Naive thymus-derived CD4-positive, alpha-beta T cell (primary cell): ENCODE measurements around the gene NCAM1. TPM values are rescaled to one million over a fixed set of nuclear protein-coding genes. Genes with fewer than 3 reads are reported as not detected.

Experiments
- ATAC-seq: fragments of 150-1000 bp; cut with Tn5 transposase; 2 replicates; pipeline ENCODE4 v1.10.0; 2021; ENCODE audit warnings: mild to moderate bottlenecking, moderate library complexity
- CTCF ChIA-PET: fragments of 350-600 bp; sonication (Branson Sonifier 250); formaldehyde crosslinking; loops from one replicate; lab custom pipeline; 2021; ENCODE audit warnings: antibody characterized with exemption; lab: Charles Lee
- POLR2A ChIA-PET: fragments of 350-600 bp; sonication (Branson Sonifier 250); formaldehyde crosslinking; loops from one replicate; lab custom pipeline; 2021; ENCODE audit warnings: antibody characterized with exemption, inconsistent platforms; lab: Charles Lee
- DNase-seq, 9 donors: peaks; one replicate each; pipeline versions ENCODE4 v3.0.0 to v3.0.0-alpha.2; 2020 to 2022; ENCODE audit warnings: mixed read lengths in 1 of 9
- H3K27ac ChIP-seq: one replicate; pipeline ENCODE4 v1.7.0; 2013; ENCODE audit warnings: mild to moderate bottlenecking, low read depth, low read length, moderate library complexity
- H3K27me3 ChIP-seq, 2 donors: one replicate each; pipeline ENCODE4 v1.7.0; 2013; ENCODE audit warnings: low read length in 2 of 2, mild to moderate bottlenecking in 2 of 2, moderate library complexity in 2 of 2; ENCODE audit not compliant: control insufficient read depth in 2 of 2, insufficient read depth in 2 of 2
- H3K36me3 ChIP-seq, 3 experiments: 1 replicate in 2 of 3; 2 replicates in 1 of 3; pipeline ENCODE4 v1.7.0; 2013; ENCODE audit warnings: low read length in 3 of 3, mild to moderate bottlenecking in 3 of 3, moderate library complexity in 1 of 3; ENCODE audit not compliant: insufficient read depth in 3 of 3, control insufficient read depth in 2 of 3
- H3K4me1 ChIP-seq, 2 donors: one replicate each; pipeline ENCODE4 v1.7.0; 2013; ENCODE audit warnings: low read length in 2 of 2, mild to moderate bottlenecking in 2 of 2, moderate library complexity in 1 of 2; ENCODE audit not compliant: control insufficient read depth in 2 of 2, insufficient read depth in 2 of 2
- H3K4me3 ChIP-seq: 2 replicates; pipeline ENCODE4 v1.7.0; 2013; ENCODE audit warnings: mild to moderate bottlenecking, low read length
- H3K9me3 ChIP-seq, 3 experiments: 1 replicate in 2 of 3; 2 replicates in 1 of 3; pipeline ENCODE4 v1.7.0; 2013; ENCODE audit warnings: low read length in 3 of 3; ENCODE audit not compliant: control insufficient read depth in 2 of 3
- H3K27ac Mint-ChIP-seq, 9 donors: one replicate each; pipeline ENCODE4 v1.8.0; 2020 to 2022; ENCODE audit warnings: mixed read lengths in 9 of 9, mild to moderate bottlenecking in 8 of 9, moderate library complexity in 5 of 9, inconsistent platforms in 2 of 9
- H3K27me3 Mint-ChIP-seq, 5 donors: one replicate each; pipeline ENCODE4 v1.8.0; 2021 to 2022; ENCODE audit warnings: mixed read lengths in 5 of 5, mild to moderate bottlenecking in 1 of 5
- H3K36me3 Mint-ChIP-seq, 5 donors: one replicate each; pipeline ENCODE4 v1.8.0; 2020 to 2022; ENCODE audit warnings: mixed read lengths in 5 of 5, mild to moderate bottlenecking in 3 of 5, inconsistent platforms in 1 of 5
- H3K4me1 Mint-ChIP-seq, 7 donors: one replicate each; pipeline ENCODE4 v1.8.0; 2020 to 2022; ENCODE audit warnings: mixed read lengths in 7 of 7, mild to moderate bottlenecking in 3 of 7, inconsistent platforms in 1 of 7
- H3K4me3 Mint-ChIP-seq, 10 donors: one replicate each; pipeline ENCODE4 v1.8.0; 2020 to 2022; ENCODE audit warnings: mild to moderate bottlenecking in 10 of 10, mixed read lengths in 10 of 10, moderate library complexity in 6 of 10, inconsistent platforms in 2 of 10
- H3K9me3 Mint-ChIP-seq, 11 donors: one replicate each; pipeline ENCODE4 v1.8.0; 2020 to 2022; ENCODE audit warnings: mixed read lengths in 11 of 11, mild to moderate bottlenecking in 4 of 11, inconsistent platforms in 1 of 11, moderate library complexity in 1 of 11
- intact Hi-C, 2 donors: fragments of 100-400 bp; cut with micrococcal nuclease; formaldehyde crosslinking; loops; one replicate each; pipeline ENCODE4 v1.15.1; 2023
- polyA plus RNA-seq, 2 donors: library from polyadenylated mRNA; unstranded; fragments of 300-500 nt; fragmentation: Illumina TruSeq; gene quantifications; one replicate each; pipeline ENCODE4 v1.2.3, GENCODE V29; 2021
- total RNA-seq, 6 experiments: library from RNA in 5 of 6; stranded (reverse) in 5 of 6; gene quantifications; 1 replicate in 5 of 6; 2 replicates in 1 of 6; pipeline ENCODE4 v1.2.3 and lab custom pipeline; 2021 to 2026

Gene NCAM1
- total and polyA plus RNA-seq, 7 experiments from 2014 or later = 0.06 to 18.8 (median 1.0) TPM; not detected in 2

- CTCF ChIA-PET = no interaction called here
- no peaks in the 10 kb centered on the region for H3K27me3 ChIP-seq
- Mint-ChIP-seq H3K9me3 (peaks cover 0 to 1% (median 0%) of the 10 kb centered on the region in 11 donors), H3K27me3 (peaks cover 8 to 66% (median 19%) of the 10 kb centered on the region in 5 donors), H3K27ac (no peak overlapping the region), H3K36me3 (no peaks in the 10 kb centered on the region), H3K4me3 (no peak overlapping the region), H3K4me1 (peaks cover 0 to 1% (median 0%) of the 10 kb centered on the region in 7 donors)
- POLR2A ChIA-PET = no interaction called here
- H3K9me3 ChIP-seq = no peaks in the 10 kb centered on the region
- ATAC-seq (no peak), DNase-seq (no peak)
- intact Hi-C loops = no loop called here
- no peaks in the 10 kb centered on the region for H3K4me1 ChIP-seq
- no peak overlapping the region for H3K4me3 ChIP-seq
- no peaks in the 10 kb centered on the region for H3K36me3 ChIP-seq
- no peak overlapping the region for H3K27ac ChIP-seq
Measured at GRCh38 chr11:113195728-113196127, 234.5 kb downstream of the NCAM1 start.

DNA sequence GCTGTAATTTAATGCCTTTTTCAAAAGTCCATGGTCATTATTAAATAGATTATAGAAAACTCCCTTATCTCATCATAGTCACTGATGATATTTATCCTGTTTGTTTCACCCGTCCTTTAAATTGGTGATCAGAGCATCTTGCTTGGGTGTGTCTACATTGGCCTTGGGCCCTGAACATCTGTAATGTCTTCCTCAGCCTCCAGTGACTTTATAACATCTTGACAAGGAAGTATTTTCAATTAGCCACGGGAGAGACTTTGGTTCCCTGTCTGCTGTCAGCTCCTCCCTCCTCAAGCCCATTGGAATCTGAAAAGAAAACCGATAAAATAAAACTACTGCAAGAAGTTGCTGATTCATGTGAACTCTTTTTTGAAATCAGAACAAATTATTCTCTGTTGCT is 236.2 kb downstream of the NCAM1 start:
- DNase-seq (no peak), ATAC-seq (no peak)
- Histone ChIP-seq H3K4me1 (no peaks in the 10 kb centered on the region), H3K36me3 (no peaks in the 10 kb centered on the region), H3K9me3 (no peaks in the 10 kb centered on the region), H3K27me3 (no peaks in the 10 kb centered on the region), H3K27ac (no peak overlapping the region), H3K4me3 (no peak overlapping the region)
- Mint-ChIP-seq H3K27ac (no peak overlapping the region), H3K9me3 (no peaks in the 10 kb centered on the region), H3K36me3 (no peaks in the 10 kb centered on the region), H3K4me3 (no peak overlapping the region), H3K27me3 (peaks cover 3 to 65% (median 21%) of the 10 kb centered on the region in 5 donors), H3K4me1 (peaks cover 0 to 4% (median 0%) of the 10 kb centered on the region in 7 donors)
- ChIA-PET CTCF (no interaction called here), POLR2A (no interaction called here)
- intact Hi-C loops = no loop called here

GRCh38 chr11:113198972-113199661 is 237.9 kb downstream of the NCAM1 start:
- Mint-ChIP-seq H3K4me1 (peaks cover 0 to 9% (median 0%) of the 10 kb centered on the region in 7 donors), H3K9me3 (no peaks in the 10 kb centered on the region), H3K36me3 (no peaks in the 10 kb centered on the region), H3K27me3 (peaks cover 3 to 65% (median 21%) of the 10 kb centered on the region in 5 donors), H3K4me3 (no peak overlapping the region), H3K27ac (no peak overlapping the region)
- Histone ChIP-seq H3K4me1 (no peaks in the 10 kb centered on the region), H3K27ac (no peak overlapping the region), H3K4me3 (no peak overlapping the region), H3K36me3 (no peaks in the 10 kb centered on the region), H3K9me3 (no peaks in the 10 kb centered on the region), H3K27me3 (no peaks in the 10 kb centered on the region)
- DNase-seq = no peak
- CTCF ChIA-PET = no interaction called here
- ATAC-seq = no peak
- intact Hi-C loops = no loop called here
- POLR2A ChIA-PET = no interaction called here

DNA sequence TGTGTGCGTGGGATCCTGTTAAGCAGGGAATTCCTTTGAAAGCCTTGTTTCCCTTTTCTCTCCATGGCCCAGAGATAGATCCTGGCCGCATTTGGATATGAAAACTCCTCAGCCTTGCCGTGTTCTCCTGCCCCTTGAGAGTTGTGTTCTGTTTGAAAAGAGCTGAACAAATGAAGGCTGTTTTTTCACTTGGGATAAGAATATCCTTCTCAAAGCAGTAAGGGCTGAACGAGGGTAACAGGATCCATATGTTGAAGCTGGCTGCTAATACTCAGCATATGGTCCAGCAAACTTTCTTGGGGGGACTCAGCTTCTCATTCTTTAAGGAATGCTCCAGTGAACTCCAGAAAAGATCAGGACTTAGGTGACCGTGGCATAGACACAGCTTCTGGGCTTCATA is 238.6 kb downstream of the NCAM1 start:
- intact Hi-C loops = no loop called here

GRCh38 chr11:113201054-113201818 is 240.0 kb downstream of the NCAM1 start:
- ChIA-PET CTCF (no interaction called here), POLR2A (no interaction called here)
- no peaks in the 10 kb centered on the region for H3K36me3 ChIP-seq
- no peaks in the 10 kb centered on the region for H3K27me3 ChIP-seq
- no peaks in the 10 kb centered on the region for H3K36me3 Mint-ChIP-seq
- H3K4me1 ChIP-seq = no peaks in the 10 kb centered on the region
- H3K27me3 Mint-ChIP-seq = peaks cover 0 to 75% (median 24%) of the 10 kb centered on the region in 5 donors
- H3K4me3 ChIP-seq = no peak overlapping the region
- no peaks in the 10 kb centered on the region for H3K9me3 ChIP-seq
- H3K9me3 Mint-ChIP-seq = peaks cover 0 to 6% (median 0%) of the 10 kb centered on the region in 11 donors
- H3K4me1 Mint-ChIP-seq = peaks cover 0 to 9% (median 0%) of the 10 kb centered on the region in 7 donors
- H3K27ac ChIP-seq = no peak overlapping the region
- intact Hi-C loops = no loop called here
- no peak for ATAC-seq
- no peak overlapping the region for H3K27ac Mint-ChIP-seq
- no peak overlapping the region for H3K4me3 Mint-ChIP-seq
- DNase-seq = no peak

More for the DNA sequence above, 238.6 kb downstream of the NCAM1 start:
- POLR2A ChIA-PET = no interaction called here
- no peak for DNase-seq
- CTCF ChIA-PET = no interaction called here
- H3K36me3 Mint-ChIP-seq = no peaks in the 10 kb centered on the region
- H3K9me3 ChIP-seq = no peaks in the 10 kb centered on the region
- H3K9me3 Mint-ChIP-seq = no peaks in the 10 kb centered on the region
- peaks cover 3 to 73% (median 22%) of the 10 kb centered on the region in 5 donors for H3K27me3 Mint-ChIP-seq
- H3K27ac Mint-ChIP-seq = no peak overlapping the region
- H3K36me3 ChIP-seq = no peaks in the 10 kb centered on the region
- H3K27ac ChIP-seq = no peak overlapping the region
- H3K4me1 Mint-ChIP-seq = peaks cover 0 to 9% (median 0%) of the 10 kb centered on the region in 7 donors
- H3K4me3 Mint-ChIP-seq = no peak overlapping the region
- H3K4me3 ChIP-seq = no peak overlapping the region
- H3K27me3 ChIP-seq = no peaks in the 10 kb centered on the region
- H3K4me1 ChIP-seq = no peaks in the 10 kb centered on the region
- no peak for ATAC-seq

DNA sequence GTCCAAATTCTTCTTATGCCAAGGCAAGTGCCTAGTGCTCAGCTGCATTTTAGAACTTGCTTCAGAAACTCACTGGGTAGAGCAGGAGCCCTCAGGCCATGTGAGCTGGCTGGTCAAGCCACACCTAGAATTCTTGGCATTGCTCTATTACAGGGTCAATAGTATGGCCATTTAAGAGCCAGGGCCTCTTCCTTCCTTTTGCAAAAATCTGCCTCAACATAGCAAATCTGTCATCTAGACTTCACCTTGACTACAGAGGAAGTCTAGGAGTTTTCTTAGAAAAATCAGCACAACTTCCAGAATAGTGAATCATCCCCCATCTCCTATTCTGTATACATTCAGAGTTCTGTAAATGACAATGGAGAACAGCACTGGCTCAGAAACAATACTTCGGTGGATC is 241.2 kb downstream of the NCAM1 start:
- H3K36me3 ChIP-seq = no peaks in the 10 kb centered on the region
- H3K4me1 ChIP-seq = no peaks in the 10 kb centered on the region
- H3K4me3 ChIP-seq = no peak overlapping the region
- DNase-seq (no peak), ATAC-seq (no peak)
- ChIA-PET POLR2A (no interaction called here), CTCF (no interaction called here)
- Mint-ChIP-seq H3K27me3 (peaks cover 0 to 74% (median 23%) of the 10 kb centered on the region in 5 donors), H3K9me3 (peaks cover 0 to 8% (median 0%) of the 10 kb centered on the region in 11 donors), H3K36me3 (no peaks in the 10 kb centered on the region), H3K4me1 (peaks cover 0 to 9% (median 0%) of the 10 kb centered on the region in 7 donors), H3K27ac (no peak overlapping the region), H3K4me3 (no peak overlapping the region)
- intact Hi-C loops = no loop called here
- no peaks in the 10 kb centered on the region for H3K9me3 ChIP-seq
- no peak overlapping the region for H3K27ac ChIP-seq
- H3K27me3 ChIP-seq = no peaks in the 10 kb centered on the region
